Stimulated activated CD8-positive, alpha-beta memory T cell treated with anti-CD3 and anti-CD28 coated beads, Interleukin-15, amount 100 ng/mL, for 4 hours (primary cell): ENCODE results near the gene GTF2IRD1.
"Not testable (repeated sequence)": the region's sequence is repeated elsewhere in the genome, so short reads cannot be mapped to it uniquely, and the experiment has no call there.

Source experiments
- DNase-seq, 2 donors: peaks; one replicate each; pipeline ENCODE4 v3.0.0-alpha.2; 2020; ENCODE audit warnings: low read depth in 2 of 2

GTF2IRD1 gene

DNA sequence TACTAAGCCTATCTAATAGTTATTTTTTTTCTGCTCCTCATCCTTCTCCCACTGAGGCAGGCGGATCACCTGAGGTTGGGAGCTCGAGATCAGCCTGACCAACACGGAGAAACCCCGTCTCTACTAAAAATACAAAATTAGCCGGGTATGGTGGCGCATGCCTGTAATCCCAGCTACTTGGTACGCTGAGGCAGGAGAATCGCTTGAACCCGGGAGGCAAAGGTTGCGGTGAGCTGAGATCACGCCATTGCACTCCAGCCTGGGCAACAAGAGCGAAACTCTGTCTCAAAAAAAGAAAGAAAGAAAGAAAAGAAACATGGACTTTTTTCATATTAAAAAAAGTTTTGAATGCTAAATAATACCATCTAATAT, 197.4 kb downstream of the GTF2IRD1 start:
- DNase-seq = not testable (repeated sequence)
